ENCODE measurements around the gene TPPP3.

DNA sequence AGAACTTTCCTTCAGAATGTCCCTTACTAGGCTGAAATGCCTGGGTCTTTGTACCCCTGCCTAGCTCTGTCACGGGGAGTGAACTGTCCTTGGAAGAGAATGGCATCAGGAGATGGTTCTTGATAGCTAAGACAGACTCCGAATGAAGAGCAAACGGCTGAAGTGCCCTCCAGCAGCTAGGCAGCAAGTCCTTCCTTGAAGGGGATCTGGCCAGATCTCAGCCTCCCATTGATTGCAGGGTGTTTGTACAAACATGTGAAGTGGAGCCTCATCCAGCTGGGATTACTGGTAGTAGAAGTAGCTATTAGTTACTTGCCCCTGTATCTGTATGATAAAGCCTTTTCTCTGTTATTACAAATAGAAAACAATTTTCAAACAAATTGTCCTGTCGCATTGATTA, 35.7 kb downstream of the TPPP3 start:
- TF ChIP-seq POLR2A (IDR thresholded peaks at IDR 0.05): no peak
- TF ChIP-seq, protein P1, sequence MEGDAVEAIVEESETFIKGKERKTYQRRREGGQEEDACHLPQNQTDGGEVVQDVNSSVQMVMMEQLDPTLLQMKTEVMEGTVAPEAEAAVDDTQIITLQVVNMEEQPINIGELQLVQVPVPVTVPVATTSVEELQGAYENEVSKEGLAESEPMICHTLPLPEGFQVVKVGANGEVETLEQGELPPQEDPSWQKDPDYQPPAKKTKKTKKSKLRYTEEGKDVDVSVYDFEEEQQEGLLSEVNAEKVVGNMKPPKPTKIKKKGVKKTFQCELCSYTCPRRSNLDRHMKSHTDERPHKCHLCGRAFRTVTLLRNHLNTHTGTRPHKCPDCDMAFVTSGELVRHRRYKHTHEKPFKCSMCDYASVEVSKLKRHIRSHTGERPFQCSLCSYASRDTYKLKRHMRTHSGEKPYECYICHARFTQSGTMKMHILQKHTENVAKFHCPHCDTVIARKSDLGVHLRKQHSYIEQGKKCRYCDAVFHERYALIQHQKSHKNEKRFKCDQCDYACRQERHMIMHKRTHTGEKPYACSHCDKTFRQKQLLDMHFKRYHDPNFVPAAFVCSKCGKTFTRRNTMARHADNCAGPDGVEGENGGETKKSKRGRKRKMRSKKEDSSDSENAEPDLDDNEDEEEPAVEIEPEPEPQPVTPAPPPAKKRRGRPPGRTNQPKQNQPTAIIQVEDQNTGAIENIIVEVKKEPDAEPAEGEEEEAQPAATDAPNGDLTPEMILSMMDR (IDR thresholded peaks at IDR 0.05): no peak

Data from lower leg skin (tissue), 3 donors.